ENCODE measurements around the gene SLC25A3. TPM values are rescaled to one million over a fixed set of nuclear protein-coding genes. Genes with fewer than 3 reads are reported as not detected.
"Not testable (repeated sequence)": the region's sequence is repeated elsewhere in the genome, so short reads cannot be mapped to it uniquely, and the experiment has no call there.

SLC25A3 gene
- polyA plus RNA-seq, 1 donor, result 521 TPM

DNA sequence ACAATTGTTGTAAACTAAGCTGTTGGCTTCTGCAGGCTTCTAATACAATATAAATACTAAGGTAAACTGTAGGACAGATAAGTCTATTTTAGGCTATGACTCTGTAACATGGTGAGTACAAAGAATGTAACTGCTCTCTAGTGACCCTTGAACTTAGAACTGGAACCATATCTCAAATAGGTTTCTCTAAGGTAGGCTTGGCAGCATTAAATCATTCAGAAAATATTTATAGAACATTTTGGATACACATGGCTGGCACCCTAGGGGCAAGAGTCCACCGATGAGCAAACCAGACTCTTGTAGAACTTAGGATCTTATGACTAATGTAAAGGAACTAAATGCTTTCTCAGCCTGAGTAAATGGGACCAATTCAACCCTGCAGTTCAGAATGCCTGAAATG lies 19.4 kb upstream of the SLC25A3 start:
- H3K4me1 ChIP-seq (ENCODE audit: control insufficient read depth, insufficient read depth, low read length), result peaks cover 20% of the 10 kb centered on the region
- DNase-seq, result peak; percentile 89 to 94
- no peaks in the 10 kb centered on the region for H3K36me3 ChIP-seq (ENCODE audit: control insufficient read depth, insufficient read depth, low read length)
- WGBS (ENCODE audit: insufficient coverage, low lambda C conversion rate), result no CpG with 5 or more reads among the region's 1 CpG
- no peak overlapping the region for H3K4me3 ChIP-seq (ENCODE audit: low read length)
- no peaks in the 10 kb centered on the region for H3K9me3 ChIP-seq (ENCODE audit: control insufficient read depth, low read depth, low read length)
- H3K27ac ChIP-seq (ENCODE audit: low read length), result peak overlapping the region; percentile 84
- H3K27me3 ChIP-seq (ENCODE audit: control insufficient read depth, insufficient read depth, low read length), result no peaks in the 10 kb centered on the region

DNA sequence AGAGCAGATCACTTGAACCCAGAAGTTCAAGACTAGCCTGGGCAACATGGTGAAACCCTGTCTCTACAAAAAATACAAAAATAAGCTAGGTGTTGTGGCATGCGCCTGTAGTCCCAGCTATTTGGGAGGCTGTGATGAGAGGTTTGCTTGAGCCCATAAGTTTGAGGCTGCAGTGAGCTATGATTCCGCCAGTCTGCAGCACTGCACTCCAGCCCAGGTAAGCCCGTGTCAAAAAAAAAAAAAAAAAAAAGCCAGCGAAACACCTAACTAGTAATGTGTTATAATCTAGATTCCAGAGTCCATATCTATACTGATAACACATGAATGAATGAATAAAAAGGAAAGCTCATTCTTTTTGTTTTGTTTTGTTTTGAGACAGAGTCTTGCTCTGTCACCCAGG lies 18.5 kb upstream of the SLC25A3 start:
- Histone ChIP-seq H3K4me3 (ENCODE audit: low read length) (no peak overlapping the region), H3K27me3 (ENCODE audit: control insufficient read depth, insufficient read depth, low read length) (no peaks in the 10 kb centered on the region), H3K4me1 (ENCODE audit: control insufficient read depth, insufficient read depth, low read length) (peaks cover 26% of the 10 kb centered on the region), H3K27ac (ENCODE audit: low read length) (peak overlapping the region; percentile 84), H3K36me3 (ENCODE audit: control insufficient read depth, insufficient read depth, low read length) (no peaks in the 10 kb centered on the region), H3K9me3 (ENCODE audit: control insufficient read depth, low read depth, low read length) (no peaks in the 10 kb centered on the region)
- whole genome bisulfite sequencing (ENCODE audit: insufficient coverage, low lambda C conversion rate), result no CpG with 5 or more reads among the region's 4 CpGs
- DNase-seq, result peak; percentile 69 to 83

DNA sequence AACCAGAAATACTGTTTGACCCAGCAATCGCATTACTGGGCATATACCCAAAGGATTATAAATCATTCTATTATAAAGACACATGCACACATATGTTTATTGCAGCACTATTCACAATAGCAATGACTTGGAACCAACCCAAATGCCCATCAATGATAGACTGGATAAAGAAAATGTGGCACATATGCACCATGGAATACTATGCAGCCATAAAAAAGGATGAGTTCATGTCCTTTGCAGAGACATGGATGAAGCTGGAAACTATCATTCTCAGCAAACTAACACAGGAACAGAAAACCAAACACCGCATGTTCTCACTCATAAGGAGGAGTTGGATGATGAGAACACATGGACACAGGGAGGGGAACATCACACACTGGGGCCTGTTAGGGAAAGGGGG lies 16.7 kb upstream of the SLC25A3 start:
- not testable (repeated sequence) for H3K27ac ChIP-seq (ENCODE audit: low read length); H3K9me3 ChIP-seq (ENCODE audit: control insufficient read depth, low read depth, low read length); H3K4me3 ChIP-seq (ENCODE audit: low read length); H3K36me3 ChIP-seq (ENCODE audit: control insufficient read depth, insufficient read depth, low read length); DNase-seq; H3K27me3 ChIP-seq (ENCODE audit: control insufficient read depth, insufficient read depth, low read length)
- peaks cover 26% of the 10 kb centered on the region for H3K4me1 ChIP-seq (ENCODE audit: control insufficient read depth, insufficient read depth, low read length)
- no CpG with 5 or more reads among the region's 2 CpGs for WGBS (ENCODE audit: insufficient coverage, low lambda C conversion rate)

DNA sequence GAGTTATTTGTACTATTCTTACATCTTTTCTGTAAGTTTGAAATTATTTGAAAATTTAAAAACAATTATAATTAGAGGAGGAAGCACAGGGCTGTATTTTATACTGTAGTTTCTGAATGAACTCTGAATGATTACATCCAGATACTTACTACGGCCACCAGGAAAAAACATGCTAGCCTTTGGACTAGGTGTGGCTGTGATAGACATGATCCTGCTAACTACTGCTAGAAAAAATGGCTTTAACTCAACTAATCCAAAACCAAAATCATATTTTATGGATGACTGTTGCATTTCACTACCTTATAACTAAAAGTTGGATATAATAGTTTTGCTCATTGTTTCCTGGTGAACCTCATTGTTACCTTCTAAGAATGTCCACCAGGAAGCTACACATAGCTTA lies 15.1 kb upstream of the SLC25A3 start:
- peaks cover 26% of the 10 kb centered on the region for H3K4me1 ChIP-seq (ENCODE audit: control insufficient read depth, insufficient read depth, low read length)
- peak; percentile 70 to 81 for DNase-seq
- peak overlapping the region; percentile 79 for H3K27ac ChIP-seq (ENCODE audit: low read length)
- H3K9me3 ChIP-seq (ENCODE audit: control insufficient read depth, low read depth, low read length), result no peaks in the 10 kb centered on the region
- no CpG with 5 or more reads among the region's 1 CpG for WGBS (ENCODE audit: insufficient coverage, low lambda C conversion rate)
- H3K36me3 ChIP-seq (ENCODE audit: control insufficient read depth, insufficient read depth, low read length), result no peaks in the 10 kb centered on the region
- H3K27me3 ChIP-seq (ENCODE audit: control insufficient read depth, insufficient read depth, low read length), result no peaks in the 10 kb centered on the region
- no peak overlapping the region for H3K4me3 ChIP-seq (ENCODE audit: low read length)

GRCh38 chr12:98578821-98579220 lies 14.7 kb upstream of the SLC25A3 start:
- no peaks in the 10 kb centered on the region for H3K36me3 ChIP-seq (ENCODE audit: control insufficient read depth, insufficient read depth, low read length)
- peak overlapping the region; percentile 79 for H3K27ac ChIP-seq (ENCODE audit: low read length)
- peaks cover 23% of the 10 kb centered on the region for H3K4me1 ChIP-seq (ENCODE audit: control insufficient read depth, insufficient read depth, low read length)
- WGBS (ENCODE audit: insufficient coverage, low lambda C conversion rate), result 38% methylated on average over 1 of the region's 2 CpGs
- no peak overlapping the region for H3K4me3 ChIP-seq (ENCODE audit: low read length)
- H3K9me3 ChIP-seq (ENCODE audit: control insufficient read depth, low read depth, low read length), result no peaks in the 10 kb centered on the region
- H3K27me3 ChIP-seq (ENCODE audit: control insufficient read depth, insufficient read depth, low read length), result no peaks in the 10 kb centered on the region
- peak; percentile 85 to 92 for DNase-seq

DNA sequence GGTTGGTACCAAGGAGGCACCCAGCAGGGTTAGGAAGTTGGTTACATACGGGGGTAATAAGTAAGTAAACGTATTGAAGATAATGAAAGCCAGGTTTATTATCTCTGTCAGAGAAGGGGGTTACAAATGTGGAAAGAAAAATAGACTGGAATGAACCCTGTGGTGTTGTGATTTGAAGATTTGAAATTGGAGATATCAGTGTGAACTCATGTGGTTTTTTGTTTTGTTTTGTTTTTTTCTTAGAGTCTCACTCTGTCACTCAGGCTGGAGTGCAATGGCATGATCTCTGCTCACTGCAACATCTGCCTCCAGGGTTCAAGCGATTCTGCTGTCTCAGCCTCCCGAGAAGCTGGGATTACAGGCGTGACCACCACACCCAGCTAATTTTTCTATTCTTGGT lies 14.1 kb upstream of the SLC25A3 start:
- H3K9me3 ChIP-seq (ENCODE audit: control insufficient read depth, low read depth, low read length), result no peaks in the 10 kb centered on the region
- no peak overlapping the region for H3K4me3 ChIP-seq (ENCODE audit: low read length)
- peaks cover 21% of the 10 kb centered on the region for H3K4me1 ChIP-seq (ENCODE audit: control insufficient read depth, insufficient read depth, low read length)
- H3K36me3 ChIP-seq (ENCODE audit: control insufficient read depth, insufficient read depth, low read length), result no peaks in the 10 kb centered on the region
- no peak for DNase-seq
- 46% methylated on average over 2 of the region's 5 CpGs for WGBS (ENCODE audit: insufficient coverage, low lambda C conversion rate)
- H3K27me3 ChIP-seq (ENCODE audit: control insufficient read depth, insufficient read depth, low read length), result no peaks in the 10 kb centered on the region
- H3K27ac ChIP-seq (ENCODE audit: low read length), result peak overlapping the region; percentile 79

DNA sequence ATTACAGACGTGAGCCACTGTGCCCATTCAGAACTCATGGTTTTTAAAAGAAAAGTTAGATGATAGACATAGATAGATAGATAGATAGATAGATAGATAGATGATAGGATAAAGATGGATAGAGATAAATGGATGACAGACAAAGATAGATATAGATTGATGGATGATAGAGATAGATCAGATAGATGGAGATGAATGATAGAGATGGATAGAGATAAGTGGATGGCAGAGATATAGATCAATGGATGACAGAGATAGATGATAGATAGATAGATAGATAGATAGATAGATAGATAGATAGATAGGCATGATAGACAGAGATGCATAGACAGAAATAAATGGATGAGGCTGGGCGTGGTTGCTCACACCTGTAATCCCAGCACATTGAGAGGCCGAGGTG lies 13.7 kb upstream of the SLC25A3 start:
- Histone ChIP-seq H3K4me1 (ENCODE audit: control insufficient read depth, insufficient read depth, low read length) (peaks cover 16% of the 10 kb centered on the region), H3K9me3 (ENCODE audit: control insufficient read depth, low read depth, low read length) (no peaks in the 10 kb centered on the region), H3K27me3 (ENCODE audit: control insufficient read depth, insufficient read depth, low read length) (no peaks in the 10 kb centered on the region), H3K36me3 (ENCODE audit: control insufficient read depth, insufficient read depth, low read length) (no peaks in the 10 kb centered on the region), H3K4me3 (ENCODE audit: low read length) (no peak overlapping the region), H3K27ac (ENCODE audit: low read length) (peak overlapping the region; percentile 79)
- DNase-seq, result no peak
- WGBS (ENCODE audit: insufficient coverage, low lambda C conversion rate), result 88% methylated on average over 1 of the region's 3 CpGs

- H3K36me3 ChIP-seq (ENCODE audit: control insufficient read depth, insufficient read depth, low read length), result no peaks in the 10 kb centered on the region
- H3K4me1 ChIP-seq (ENCODE audit: control insufficient read depth, insufficient read depth, low read length), result peaks cover 11% of the 10 kb centered on the region
- H3K27me3 ChIP-seq (ENCODE audit: control insufficient read depth, insufficient read depth, low read length), result no peaks in the 10 kb centered on the region
- WGBS (ENCODE audit: insufficient coverage, low lambda C conversion rate), result 95% methylated on average over 4 of the region's 5 CpGs
- H3K9me3 ChIP-seq (ENCODE audit: control insufficient read depth, low read depth, low read length), result no peaks in the 10 kb centered on the region
- no peak for DNase-seq
- no peak overlapping the region for H3K27ac ChIP-seq (ENCODE audit: low read length)
- no peak overlapping the region for H3K4me3 ChIP-seq (ENCODE audit: low read length)
Measured at GRCh38 chr12:98580695-98581094, 12.8 kb upstream of the SLC25A3 start.

GRCh38 chr12:98581101-98581500 lies 12.4 kb upstream of the SLC25A3 start:
- Histone ChIP-seq H3K9me3 (ENCODE audit: control insufficient read depth, low read depth, low read length) (no peaks in the 10 kb centered on the region), H3K27me3 (ENCODE audit: control insufficient read depth, insufficient read depth, low read length) (no peaks in the 10 kb centered on the region), H3K36me3 (ENCODE audit: control insufficient read depth, insufficient read depth, low read length) (no peaks in the 10 kb centered on the region), H3K4me1 (ENCODE audit: control insufficient read depth, insufficient read depth, low read length) (peaks cover 11% of the 10 kb centered on the region), H3K4me3 (ENCODE audit: low read length) (no peak overlapping the region), H3K27ac (ENCODE audit: low read length) (no peak overlapping the region)
- WGBS (ENCODE audit: insufficient coverage, low lambda C conversion rate), result no CpG with 5 or more reads among the region's 1 CpG
- no peak for DNase-seq

DNA sequence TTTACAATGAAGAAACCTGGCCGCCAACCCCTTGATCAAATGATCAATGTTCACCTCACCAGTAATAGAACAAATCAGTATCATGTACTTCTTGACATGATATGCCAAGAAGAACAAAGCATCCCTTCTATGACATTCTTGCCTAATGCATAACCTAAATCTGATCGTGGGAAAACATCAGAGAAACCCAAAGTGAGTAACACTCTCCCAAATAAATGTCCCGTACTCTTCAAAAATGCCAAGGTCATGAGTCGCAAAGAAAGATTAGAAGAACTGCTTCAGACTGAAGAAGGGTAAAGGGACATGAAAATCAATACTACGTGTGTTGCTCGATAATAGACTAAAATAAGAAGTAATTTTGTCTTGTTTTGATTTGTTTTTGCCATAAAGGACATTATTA lies 11.4 kb upstream of the SLC25A3 start:
- Histone ChIP-seq H3K36me3 (ENCODE audit: control insufficient read depth, insufficient read depth, low read length) (no peaks in the 10 kb centered on the region), H3K27ac (ENCODE audit: low read length) (no peak overlapping the region), H3K4me1 (ENCODE audit: control insufficient read depth, insufficient read depth, low read length) (peaks cover 11% of the 10 kb centered on the region), H3K27me3 (ENCODE audit: control insufficient read depth, insufficient read depth, low read length) (no peaks in the 10 kb centered on the region), H3K4me3 (ENCODE audit: low read length) (no peak overlapping the region), H3K9me3 (ENCODE audit: control insufficient read depth, low read depth, low read length) (no peaks in the 10 kb centered on the region)
- no peak for DNase-seq
- 87% methylated on average over 6 of the region's 6 CpGs for WGBS (ENCODE audit: insufficient coverage, low lambda C conversion rate)

- Histone ChIP-seq H3K27me3 (ENCODE audit: control insufficient read depth, insufficient read depth, low read length) (no peaks in the 10 kb centered on the region), H3K36me3 (ENCODE audit: control insufficient read depth, insufficient read depth, low read length) (no peaks in the 10 kb centered on the region), H3K4me3 (ENCODE audit: low read length) (no peak overlapping the region), H3K27ac (ENCODE audit: low read length) (no peak overlapping the region), H3K4me1 (ENCODE audit: control insufficient read depth, insufficient read depth, low read length) (no peaks in the 10 kb centered on the region), H3K9me3 (ENCODE audit: control insufficient read depth, low read depth, low read length) (no peaks in the 10 kb centered on the region)
- no peak for DNase-seq
- WGBS (ENCODE audit: insufficient coverage, low lambda C conversion rate), result no CpG with 5 or more reads among the region's 5 CpGs
Measured at GRCh38 chr12:98587084-98587483, 6.4 kb upstream of the SLC25A3 start.

Data from large intestine (tissue), 3 donors.